Mucosa of descending colon (tissue), 3 donors: ENCODE measurements around the gene MARVELD1. TPM values are rescaled to one million over a fixed set of nuclear protein-coding genes. Genes with fewer than 3 reads are reported as not detected.

Experiments
- ATAC-seq: fragments of 200-7000 bp; cut with Tn5 transposase; one replicate; pipeline ENCODE4 v1.9.1; 2020; ENCODE audit warnings: mild to moderate bottlenecking, moderate library complexity
- DNase-seq, 3 donors: peaks; one replicate each; pipeline ENCODE4 v3.0.0-alpha.2; 2020
- H3K36me3 ChIP-seq: fragments of 200-600 bp; one replicate; pipeline ENCODE4 v1.8.0; 2021; ENCODE audit warnings: low read depth, mild to moderate bottlenecking
- H3K4me1 ChIP-seq: fragments of 200-600 bp; one replicate; pipeline ENCODE4 v1.8.0; 2021; ENCODE audit warnings: low read depth, mild to moderate bottlenecking
- H3K4me3 ChIP-seq: fragments of 200-600 bp; one replicate; pipeline ENCODE4 v1.8.0; 2021; ENCODE audit warnings: mild to moderate bottlenecking
- H3K9me3 ChIP-seq: fragments of 200-600 bp; one replicate; pipeline ENCODE4 v1.8.0; 2021; ENCODE audit warnings: mild to moderate bottlenecking
- intact Hi-C, 2 donors: fragments of 100-400 bp; cut with DNase I in 1 of 2; cut with micrococcal nuclease in 1 of 2; formaldehyde crosslinking; loops; one replicate each; pipeline versions ENCODE4 v1.11.0 to v1.11.1; 2022; cut with DNase I, micrococcal nuclease
- total RNA-seq, 3 donors: library from RNA; stranded (reverse); fragmentation: NEBNext Ultra II Directional in 2 of 3; extraction: Animal tissue kit (Norgen Biotek cat#: 25700) in 2 of 3; gene quantifications; one replicate each; pipeline versions ENCODE4 v1.2.1 to v1.2.4, GENCODE V29; 2021 to 2023
- TF ChIP-seq, protein P1 (sequence below): fragments of 200-600 bp; IDR thresholded peaks from one replicate; pipeline ENCODE4 v1.8.0; 2022; ENCODE audit warnings: antibody characterized with exemption, mild to moderate bottlenecking
- donor health status: DM: no; HTN: no; CAD: no; lungs with moderate emphysema.
- donor health status: DM: no; HTN: no; CAD: no.
- donor health status: DM: no; HTN: yes; CAD: no.

Gene MARVELD1
- total RNA-seq, 3 donors from 2014 or later: 30.7 to 45.7 (median 37.7) TPM

DNA sequence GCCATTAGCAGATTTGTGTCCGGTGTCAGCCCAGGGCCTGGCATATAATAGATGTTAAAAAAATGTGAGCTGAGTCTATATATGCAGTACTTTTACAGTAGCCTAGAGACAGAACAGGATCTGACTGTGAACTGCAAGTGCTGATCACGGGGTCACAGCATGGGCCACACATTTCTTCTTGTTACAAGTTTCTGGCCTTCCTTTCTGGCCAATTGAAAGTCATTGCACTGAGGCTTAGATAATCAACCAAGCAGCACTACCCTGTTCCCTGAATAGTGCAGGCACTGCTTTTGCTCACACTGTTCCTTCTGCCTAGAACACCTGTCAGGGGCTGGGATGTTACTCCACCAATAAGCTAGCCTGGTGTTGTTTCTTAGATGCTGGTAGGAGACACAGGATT, 5.4 kb upstream of the MARVELD1 start:
- intact Hi-C loops: no loop called here
- ATAC-seq: no peak

DNA sequence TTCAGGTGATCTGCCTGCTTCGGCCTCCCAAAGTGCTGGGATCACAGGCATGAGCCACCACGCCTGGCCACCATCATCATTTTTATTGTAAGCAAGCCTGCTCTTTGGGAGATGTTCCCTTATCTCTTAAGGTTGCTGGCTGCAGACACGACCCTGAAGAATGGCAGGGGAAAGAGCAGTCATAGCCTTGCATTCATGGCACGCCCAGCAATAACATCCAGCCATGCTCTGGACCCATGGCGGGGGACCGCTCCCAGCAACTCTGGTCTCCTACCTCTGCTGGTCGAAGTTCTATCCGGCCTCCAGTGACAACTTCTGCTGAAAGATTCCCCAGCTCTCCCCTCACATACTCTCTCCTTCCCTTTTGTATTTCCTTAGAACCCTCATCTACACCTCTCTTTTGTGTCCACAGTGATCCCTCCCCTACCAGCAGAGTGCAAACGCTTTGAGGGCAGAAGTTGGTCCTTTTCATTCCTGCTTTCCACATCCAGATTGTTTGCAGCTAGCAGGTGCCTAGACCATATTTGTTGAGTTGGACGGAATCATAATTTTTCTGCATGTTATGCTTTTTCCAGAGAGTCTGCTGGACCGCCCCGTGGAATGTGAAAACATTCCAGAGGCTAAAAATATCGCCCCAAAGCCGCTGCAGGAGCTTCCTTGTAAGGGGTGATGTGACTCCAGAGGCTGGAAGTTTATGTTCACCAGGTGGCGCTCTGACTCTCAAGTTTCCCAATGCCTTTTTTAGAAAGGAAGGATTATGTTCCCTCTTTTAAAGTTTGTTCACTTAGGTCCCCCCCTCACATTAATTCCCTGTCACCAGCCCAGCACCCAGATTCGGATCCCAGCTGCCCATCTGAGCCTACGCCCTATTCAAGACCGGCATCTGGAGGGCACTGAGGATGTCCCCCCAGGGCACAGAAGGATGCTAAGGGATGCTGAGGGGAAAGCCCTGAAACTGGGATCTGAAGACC, 4.3 kb upstream of the MARVELD1 start:
- ATAC-seq (no peak), DNase-seq (peak in 2 of 3 donors; percentile 66 to 93)
- peaks cover 9% of the 10 kb centered on the region for H3K4me1 ChIP-seq
- TF ChIP-seq, protein P1, sequence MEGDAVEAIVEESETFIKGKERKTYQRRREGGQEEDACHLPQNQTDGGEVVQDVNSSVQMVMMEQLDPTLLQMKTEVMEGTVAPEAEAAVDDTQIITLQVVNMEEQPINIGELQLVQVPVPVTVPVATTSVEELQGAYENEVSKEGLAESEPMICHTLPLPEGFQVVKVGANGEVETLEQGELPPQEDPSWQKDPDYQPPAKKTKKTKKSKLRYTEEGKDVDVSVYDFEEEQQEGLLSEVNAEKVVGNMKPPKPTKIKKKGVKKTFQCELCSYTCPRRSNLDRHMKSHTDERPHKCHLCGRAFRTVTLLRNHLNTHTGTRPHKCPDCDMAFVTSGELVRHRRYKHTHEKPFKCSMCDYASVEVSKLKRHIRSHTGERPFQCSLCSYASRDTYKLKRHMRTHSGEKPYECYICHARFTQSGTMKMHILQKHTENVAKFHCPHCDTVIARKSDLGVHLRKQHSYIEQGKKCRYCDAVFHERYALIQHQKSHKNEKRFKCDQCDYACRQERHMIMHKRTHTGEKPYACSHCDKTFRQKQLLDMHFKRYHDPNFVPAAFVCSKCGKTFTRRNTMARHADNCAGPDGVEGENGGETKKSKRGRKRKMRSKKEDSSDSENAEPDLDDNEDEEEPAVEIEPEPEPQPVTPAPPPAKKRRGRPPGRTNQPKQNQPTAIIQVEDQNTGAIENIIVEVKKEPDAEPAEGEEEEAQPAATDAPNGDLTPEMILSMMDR: peak; percentile 62
- no peaks in the 10 kb centered on the region for H3K9me3 ChIP-seq
- intact Hi-C loops: no loop called here
- H3K4me3 ChIP-seq: no peak overlapping the region
- no peaks in the 10 kb centered on the region for H3K36me3 ChIP-seq

More for the DNA sequence above, 5.4 kb upstream of the MARVELD1 start:
- Histone ChIP-seq H3K4me1 (peaks cover 7% of the 10 kb centered on the region), H3K36me3 (no peaks in the 10 kb centered on the region), H3K9me3 (no peaks in the 10 kb centered on the region), H3K4me3 (no peak overlapping the region)
- TF ChIP-seq, protein P1: no peak
- DNase-seq: no peak

DNA sequence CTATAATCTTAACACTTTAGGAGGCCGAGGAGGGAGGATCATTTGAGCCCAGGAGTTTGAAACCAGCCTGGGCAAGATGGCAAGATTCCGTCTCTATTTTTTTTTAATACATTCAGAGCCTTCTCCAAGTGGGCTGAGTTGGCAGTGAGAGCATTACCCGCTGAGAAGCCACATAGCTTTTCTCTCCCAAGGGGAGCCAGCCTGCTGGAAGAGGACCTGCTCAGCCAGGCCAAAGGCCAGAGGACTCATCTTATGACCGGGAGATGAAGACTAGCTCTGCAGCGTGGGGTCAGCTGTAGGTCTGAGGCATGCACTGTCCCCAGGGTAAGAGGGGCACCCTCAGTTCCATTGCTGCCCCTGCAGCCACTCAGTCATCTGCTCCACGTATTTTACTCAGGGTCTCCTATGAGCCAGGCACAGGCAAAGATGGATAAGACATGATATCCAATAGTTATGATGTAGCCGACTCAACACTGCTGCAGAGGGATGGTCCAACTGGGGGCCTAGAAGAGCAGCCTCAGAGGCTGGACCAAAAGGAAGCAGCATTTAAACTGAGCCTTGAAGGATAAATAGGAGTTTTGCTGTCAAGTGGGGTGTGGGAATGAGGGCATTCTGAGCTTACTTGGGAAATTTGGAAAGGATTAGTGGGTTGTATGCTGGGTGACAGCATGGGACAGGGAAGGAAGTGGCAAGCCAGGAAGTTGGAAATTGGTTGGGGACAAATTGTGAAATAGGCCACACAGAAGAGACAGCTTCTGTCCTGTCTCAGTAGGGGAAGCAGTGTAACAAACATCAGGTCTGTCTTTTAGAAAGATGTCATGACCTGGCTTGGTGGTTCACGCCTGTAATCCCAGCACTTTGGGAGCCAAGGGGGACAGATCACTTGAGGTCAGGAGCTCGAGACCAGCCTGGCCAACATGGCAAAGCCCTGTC, 1.6 kb upstream of the MARVELD1 start:
- no peak for DNase-seq
- H3K4me3 ChIP-seq: no peak overlapping the region
- peaks cover 27% of the 10 kb centered on the region for H3K4me1 ChIP-seq
- H3K9me3 ChIP-seq: no peaks in the 10 kb centered on the region
- intact Hi-C loops: no loop called here
- TF ChIP-seq, protein P1: no peak
- no peak for ATAC-seq
- H3K36me3 ChIP-seq: no peaks in the 10 kb centered on the region

DNA sequence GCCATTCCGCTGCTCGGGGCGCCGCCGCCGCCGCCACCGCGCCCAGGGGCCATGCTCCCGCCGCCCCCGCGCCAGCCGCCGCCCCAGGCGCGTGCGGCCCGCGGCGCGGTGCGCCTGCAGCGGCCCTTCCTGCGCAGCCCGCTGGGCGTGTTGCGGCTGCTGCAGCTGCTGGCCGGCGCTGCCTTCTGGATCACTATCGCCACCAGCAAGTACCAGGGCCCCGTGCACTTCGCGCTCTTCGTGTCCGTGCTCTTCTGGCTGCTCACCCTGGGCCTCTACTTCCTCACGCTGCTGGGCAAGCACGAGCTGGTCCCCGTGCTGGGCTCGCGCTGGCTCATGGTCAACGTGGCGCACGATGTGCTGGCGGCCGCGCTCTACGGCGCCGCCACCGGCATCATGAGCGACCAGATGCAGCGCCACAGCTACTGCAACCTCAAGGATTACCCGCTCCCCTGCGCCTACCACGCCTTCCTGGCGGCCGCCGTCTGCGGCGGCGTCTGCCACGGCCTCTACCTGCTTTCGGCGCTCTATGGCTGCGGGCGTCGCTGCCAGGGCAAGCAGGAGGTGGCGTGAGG, 383 bp downstream of the MARVELD1 start:
- ATAC-seq (peak; percentile 68), DNase-seq (peak; percentile 78 to 85 (median 84))
- H3K4me3 ChIP-seq: peak overlapping the region; percentile 25
- H3K4me1 ChIP-seq: peaks cover 43% of the 10 kb centered on the region
- no peaks in the 10 kb centered on the region for H3K36me3 ChIP-seq
- H3K9me3 ChIP-seq: no peaks in the 10 kb centered on the region
- TF ChIP-seq, protein P1: no peak
- intact Hi-C loops: no loop called here
